ENCODE measurements around the gene TSPAN4. TPM values are rescaled to one million over a fixed set of nuclear protein-coding genes. Genes with fewer than 3 reads are reported as not detected.

The TSPAN4 gene
- total and polyA plus RNA-seq, 9 of the 15 experiments (the other 6 are each of a cell fraction or from before 2014, with no cell fraction given) = 0.07 to 31.0 (median 15.7) TPM

DNA sequence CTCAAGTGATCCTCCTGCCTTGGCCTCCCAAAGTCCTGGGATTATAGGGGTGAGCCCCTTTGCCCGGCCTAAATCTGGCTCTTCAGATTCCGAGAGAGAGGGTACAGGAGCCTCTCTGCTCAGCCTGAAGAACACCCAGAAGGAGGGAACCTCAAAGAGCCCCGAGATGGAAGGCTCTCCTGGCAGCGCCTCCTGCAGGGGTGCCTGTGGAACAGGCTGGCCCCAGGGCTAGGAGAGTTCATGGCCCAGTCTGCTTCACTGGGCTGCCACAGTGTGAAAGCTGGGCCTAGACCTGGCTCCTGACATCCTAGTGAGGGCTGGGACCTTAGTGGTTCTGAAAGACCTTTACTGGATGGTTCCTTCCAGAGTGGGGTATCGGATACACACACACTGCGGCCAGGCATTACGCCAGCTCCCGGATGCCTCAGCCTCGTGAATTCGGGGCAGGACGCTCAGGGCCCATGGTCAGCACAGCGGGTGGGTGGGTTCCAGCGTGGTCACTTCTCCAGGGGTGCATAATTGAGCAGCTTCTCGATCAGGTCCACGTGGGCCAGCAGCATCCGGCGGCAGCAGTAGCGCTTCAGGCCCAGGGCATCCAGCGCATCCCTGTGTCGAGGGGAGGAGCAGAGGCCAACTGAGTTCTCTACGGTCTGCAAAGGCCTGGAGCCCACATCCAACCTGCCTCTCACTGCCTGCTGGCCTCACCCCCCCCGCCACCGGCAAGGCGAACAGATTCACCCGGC is 2.6 kb upstream of the TSPAN4 start (continued):
- TF ChIP-seq, protein P1, sequence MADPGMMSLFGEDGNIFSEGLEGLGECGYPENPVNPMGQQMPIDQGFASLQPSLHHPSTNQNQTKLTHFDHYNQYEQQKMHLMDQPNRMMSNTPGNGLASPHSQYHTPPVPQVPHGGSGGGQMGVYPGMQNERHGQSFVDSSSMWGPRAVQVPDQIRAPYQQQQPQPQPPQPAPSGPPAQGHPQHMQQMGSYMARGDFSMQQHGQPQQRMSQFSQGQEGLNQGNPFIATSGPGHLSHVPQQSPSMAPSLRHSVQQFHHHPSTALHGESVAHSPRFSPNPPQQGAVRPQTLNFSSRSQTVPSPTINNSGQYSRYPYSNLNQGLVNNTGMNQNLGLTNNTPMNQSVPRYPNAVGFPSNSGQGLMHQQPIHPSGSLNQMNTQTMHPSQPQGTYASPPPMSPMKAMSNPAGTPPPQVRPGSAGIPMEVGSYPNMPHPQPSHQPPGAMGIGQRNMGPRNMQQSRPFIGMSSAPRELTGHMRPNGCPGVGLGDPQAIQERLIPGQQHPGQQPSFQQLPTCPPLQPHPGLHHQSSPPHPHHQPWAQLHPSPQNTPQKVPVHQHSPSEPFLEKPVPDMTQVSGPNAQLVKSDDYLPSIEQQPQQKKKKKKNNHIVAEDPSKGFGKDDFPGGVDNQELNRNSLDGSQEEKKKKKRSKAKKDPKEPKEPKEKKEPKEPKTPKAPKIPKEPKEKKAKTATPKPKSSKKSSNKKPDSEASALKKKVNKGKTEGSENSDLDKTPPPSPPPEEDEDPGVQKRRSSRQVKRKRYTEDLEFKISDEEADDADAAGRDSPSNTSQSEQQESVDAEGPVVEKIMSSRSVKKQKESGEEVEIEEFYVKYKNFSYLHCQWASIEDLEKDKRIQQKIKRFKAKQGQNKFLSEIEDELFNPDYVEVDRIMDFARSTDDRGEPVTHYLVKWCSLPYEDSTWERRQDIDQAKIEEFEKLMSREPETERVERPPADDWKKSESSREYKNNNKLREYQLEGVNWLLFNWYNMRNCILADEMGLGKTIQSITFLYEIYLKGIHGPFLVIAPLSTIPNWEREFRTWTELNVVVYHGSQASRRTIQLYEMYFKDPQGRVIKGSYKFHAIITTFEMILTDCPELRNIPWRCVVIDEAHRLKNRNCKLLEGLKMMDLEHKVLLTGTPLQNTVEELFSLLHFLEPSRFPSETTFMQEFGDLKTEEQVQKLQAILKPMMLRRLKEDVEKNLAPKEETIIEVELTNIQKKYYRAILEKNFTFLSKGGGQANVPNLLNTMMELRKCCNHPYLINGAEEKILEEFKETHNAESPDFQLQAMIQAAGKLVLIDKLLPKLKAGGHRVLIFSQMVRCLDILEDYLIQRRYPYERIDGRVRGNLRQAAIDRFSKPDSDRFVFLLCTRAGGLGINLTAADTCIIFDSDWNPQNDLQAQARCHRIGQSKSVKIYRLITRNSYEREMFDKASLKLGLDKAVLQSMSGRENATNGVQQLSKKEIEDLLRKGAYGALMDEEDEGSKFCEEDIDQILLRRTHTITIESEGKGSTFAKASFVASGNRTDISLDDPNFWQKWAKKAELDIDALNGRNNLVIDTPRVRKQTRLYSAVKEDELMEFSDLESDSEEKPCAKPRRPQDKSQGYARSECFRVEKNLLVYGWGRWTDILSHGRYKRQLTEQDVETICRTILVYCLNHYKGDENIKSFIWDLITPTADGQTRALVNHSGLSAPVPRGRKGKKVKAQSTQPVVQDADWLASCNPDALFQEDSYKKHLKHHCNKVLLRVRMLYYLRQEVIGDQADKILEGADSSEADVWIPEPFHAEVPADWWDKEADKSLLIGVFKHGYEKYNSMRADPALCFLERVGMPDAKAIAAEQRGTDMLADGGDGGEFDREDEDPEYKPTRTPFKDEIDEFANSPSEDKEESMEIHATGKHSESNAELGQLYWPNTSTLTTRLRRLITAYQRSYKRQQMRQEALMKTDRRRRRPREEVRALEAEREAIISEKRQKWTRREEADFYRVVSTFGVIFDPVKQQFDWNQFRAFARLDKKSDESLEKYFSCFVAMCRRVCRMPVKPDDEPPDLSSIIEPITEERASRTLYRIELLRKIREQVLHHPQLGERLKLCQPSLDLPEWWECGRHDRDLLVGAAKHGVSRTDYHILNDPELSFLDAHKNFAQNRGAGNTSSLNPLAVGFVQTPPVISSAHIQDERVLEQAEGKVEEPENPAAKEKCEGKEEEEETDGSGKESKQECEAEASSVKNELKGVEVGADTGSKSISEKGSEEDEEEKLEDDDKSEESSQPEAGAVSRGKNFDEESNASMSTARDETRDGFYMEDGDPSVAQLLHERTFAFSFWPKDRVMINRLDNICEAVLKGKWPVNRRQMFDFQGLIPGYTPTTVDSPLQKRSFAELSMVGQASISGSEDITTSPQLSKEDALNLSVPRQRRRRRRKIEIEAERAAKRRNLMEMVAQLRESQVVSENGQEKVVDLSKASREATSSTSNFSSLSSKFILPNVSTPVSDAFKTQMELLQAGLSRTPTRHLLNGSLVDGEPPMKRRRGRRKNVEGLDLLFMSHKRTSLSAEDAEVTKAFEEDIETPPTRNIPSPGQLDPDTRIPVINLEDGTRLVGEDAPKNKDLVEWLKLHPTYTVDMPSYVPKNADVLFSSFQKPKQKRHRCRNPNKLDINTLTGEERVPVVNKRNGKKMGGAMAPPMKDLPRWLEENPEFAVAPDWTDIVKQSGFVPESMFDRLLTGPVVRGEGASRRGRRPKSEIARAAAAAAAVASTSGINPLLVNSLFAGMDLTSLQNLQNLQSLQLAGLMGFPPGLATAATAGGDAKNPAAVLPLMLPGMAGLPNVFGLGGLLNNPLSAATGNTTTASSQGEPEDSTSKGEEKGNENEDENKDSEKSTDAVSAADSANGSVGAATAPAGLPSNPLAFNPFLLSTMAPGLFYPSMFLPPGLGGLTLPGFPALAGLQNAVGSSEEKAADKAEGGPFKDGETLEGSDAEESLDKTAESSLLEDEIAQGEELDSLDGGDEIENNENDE (IDR thresholded peaks at IDR 0.05; ENCODE audit: low read depth, low read length) = no peak
- TF ChIP-seq SAFB (IDR thresholded peaks at IDR 0.05; ENCODE audit: borderline replicate concordance, low read depth, low read length) = no peak
- TF ChIP-seq, protein P2, sequence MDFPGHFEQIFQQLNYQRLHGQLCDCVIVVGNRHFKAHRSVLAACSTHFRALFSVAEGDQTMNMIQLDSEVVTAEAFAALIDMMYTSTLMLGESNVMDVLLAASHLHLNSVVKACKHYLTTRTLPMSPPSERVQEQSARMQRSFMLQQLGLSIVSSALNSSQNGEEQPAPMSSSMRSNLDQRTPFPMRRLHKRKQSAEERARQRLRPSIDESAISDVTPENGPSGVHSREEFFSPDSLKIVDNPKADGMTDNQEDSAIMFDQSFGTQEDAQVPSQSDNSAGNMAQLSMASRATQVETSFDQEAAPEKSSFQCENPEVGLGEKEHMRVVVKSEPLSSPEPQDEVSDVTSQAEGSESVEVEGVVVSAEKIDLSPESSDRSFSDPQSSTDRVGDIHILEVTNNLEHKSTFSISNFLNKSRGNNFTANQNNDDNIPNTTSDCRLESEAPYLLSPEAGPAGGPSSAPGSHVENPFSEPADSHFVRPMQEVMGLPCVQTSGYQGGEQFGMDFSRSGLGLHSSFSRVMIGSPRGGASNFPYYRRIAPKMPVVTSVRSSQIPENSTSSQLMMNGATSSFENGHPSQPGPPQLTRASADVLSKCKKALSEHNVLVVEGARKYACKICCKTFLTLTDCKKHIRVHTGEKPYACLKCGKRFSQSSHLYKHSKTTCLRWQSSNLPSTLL (IDR thresholded peaks at IDR 0.05) = no peak
- TF ChIP-seq ZNF77 (CRISPR knock-in tag; IDR thresholded peaks at IDR 0.05) = no peak
- no peak for TF ChIP-seq ZNF780A (CRISPR knock-in tag; IDR thresholded peaks at IDR 0.05)
- TF ChIP-seq, protein P3, sequence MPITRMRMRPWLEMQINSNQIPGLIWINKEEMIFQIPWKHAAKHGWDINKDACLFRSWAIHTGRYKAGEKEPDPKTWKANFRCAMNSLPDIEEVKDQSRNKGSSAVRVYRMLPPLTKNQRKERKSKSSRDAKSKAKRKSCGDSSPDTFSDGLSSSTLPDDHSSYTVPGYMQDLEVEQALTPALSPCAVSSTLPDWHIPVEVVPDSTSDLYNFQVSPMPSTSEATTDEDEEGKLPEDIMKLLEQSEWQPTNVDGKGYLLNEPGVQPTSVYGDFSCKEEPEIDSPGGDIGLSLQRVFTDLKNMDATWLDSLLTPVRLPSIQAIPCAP (CRISPR knock-in tag; IDR thresholded peaks at IDR 0.05; ENCODE audit: borderline replicate concordance) = no peak
- TF ChIP-seq, protein P4, sequence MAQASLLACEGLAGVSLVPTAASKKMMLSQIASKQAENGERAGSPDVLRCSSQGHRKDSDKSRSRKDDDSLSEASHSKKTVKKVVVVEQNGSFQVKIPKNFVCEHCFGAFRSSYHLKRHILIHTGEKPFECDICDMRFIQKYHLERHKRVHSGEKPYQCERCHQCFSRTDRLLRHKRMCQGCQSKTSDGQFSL (CRISPR knock-in tag; IDR thresholded peaks at IDR 0.05) = peak; percentile 51; the same call in 1 of the 2 replicates
- TF ChIP-seq, protein P4 (tag; IDR thresholded peaks at IDR 0.05) = no peak
- TF ChIP-seq NR2C2 (CRISPR knock-in tag; IDR thresholded peaks at IDR 0.05) = no peak
- no peak for TF ChIP-seq NR2C2 (tag; IDR thresholded peaks at IDR 0.05)
- no peak for TF ChIP-seq EZH2 (IDR thresholded peaks at IDR 0.05; ENCODE audit: borderline replicate concordance, low read depth, low read length)
- no peak for TF ChIP-seq KAT2B (IDR thresholded peaks at IDR 0.05; ENCODE audit: low read depth, low read length)

All from K562 (cell line).